ENCODE data around the gene TFEB.

The TFEB gene

GRCh38 chr6:41756354-41756753 lies 20.9 kb upstream of the TFEB start:
- no peak for DNase-seq (ENCODE audit: low read depth in 1 of 2, low spot score in 1 of 2)
- Histone ChIP-seq H3K27me3 (ENCODE audit: insufficient read depth, poor library complexity, severe bottlenecking) (no peaks in the 10 kb centered on the region), H3K4me3 (replicated peaks; ENCODE audit: insufficient read depth, low read length) (no peak overlapping the region), H3K27ac (replicated peaks) (no peak overlapping the region)
- TF ChIP-seq SPI1 (IDR thresholded peaks at IDR 0.05; ENCODE audit: borderline replicate concordance, low read depth): no peak
- TF ChIP-seq, protein P1, sequence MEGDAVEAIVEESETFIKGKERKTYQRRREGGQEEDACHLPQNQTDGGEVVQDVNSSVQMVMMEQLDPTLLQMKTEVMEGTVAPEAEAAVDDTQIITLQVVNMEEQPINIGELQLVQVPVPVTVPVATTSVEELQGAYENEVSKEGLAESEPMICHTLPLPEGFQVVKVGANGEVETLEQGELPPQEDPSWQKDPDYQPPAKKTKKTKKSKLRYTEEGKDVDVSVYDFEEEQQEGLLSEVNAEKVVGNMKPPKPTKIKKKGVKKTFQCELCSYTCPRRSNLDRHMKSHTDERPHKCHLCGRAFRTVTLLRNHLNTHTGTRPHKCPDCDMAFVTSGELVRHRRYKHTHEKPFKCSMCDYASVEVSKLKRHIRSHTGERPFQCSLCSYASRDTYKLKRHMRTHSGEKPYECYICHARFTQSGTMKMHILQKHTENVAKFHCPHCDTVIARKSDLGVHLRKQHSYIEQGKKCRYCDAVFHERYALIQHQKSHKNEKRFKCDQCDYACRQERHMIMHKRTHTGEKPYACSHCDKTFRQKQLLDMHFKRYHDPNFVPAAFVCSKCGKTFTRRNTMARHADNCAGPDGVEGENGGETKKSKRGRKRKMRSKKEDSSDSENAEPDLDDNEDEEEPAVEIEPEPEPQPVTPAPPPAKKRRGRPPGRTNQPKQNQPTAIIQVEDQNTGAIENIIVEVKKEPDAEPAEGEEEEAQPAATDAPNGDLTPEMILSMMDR (IDR thresholded peaks at IDR 0.05; ENCODE audit: insufficient read depth, low read length): no peak
- TF ChIP-seq, protein P2, sequence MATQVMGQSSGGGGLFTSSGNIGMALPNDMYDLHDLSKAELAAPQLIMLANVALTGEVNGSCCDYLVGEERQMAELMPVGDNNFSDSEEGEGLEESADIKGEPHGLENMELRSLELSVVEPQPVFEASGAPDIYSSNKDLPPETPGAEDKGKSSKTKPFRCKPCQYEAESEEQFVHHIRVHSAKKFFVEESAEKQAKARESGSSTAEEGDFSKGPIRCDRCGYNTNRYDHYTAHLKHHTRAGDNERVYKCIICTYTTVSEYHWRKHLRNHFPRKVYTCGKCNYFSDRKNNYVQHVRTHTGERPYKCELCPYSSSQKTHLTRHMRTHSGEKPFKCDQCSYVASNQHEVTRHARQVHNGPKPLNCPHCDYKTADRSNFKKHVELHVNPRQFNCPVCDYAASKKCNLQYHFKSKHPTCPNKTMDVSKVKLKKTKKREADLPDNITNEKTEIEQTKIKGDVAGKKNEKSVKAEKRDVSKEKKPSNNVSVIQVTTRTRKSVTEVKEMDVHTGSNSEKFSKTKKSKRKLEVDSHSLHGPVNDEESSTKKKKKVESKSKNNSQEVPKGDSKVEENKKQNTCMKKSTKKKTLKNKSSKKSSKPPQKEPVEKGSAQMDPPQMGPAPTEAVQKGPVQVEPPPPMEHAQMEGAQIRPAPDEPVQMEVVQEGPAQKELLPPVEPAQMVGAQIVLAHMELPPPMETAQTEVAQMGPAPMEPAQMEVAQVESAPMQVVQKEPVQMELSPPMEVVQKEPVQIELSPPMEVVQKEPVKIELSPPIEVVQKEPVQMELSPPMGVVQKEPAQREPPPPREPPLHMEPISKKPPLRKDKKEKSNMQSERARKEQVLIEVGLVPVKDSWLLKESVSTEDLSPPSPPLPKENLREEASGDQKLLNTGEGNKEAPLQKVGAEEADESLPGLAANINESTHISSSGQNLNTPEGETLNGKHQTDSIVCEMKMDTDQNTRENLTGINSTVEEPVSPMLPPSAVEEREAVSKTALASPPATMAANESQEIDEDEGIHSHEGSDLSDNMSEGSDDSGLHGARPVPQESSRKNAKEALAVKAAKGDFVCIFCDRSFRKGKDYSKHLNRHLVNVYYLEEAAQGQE (IDR thresholded peaks at IDR 0.05; ENCODE audit: insufficient replicate concordance, low read depth): no peak
- TF ChIP-seq POLR2AphosphoS5 (IDR thresholded peaks at IDR 0.05; ENCODE audit: low read depth): no peak
- no peak for TF ChIP-seq GABPA (IDR thresholded peaks at IDR 0.05; ENCODE audit: low read depth)

DNA sequence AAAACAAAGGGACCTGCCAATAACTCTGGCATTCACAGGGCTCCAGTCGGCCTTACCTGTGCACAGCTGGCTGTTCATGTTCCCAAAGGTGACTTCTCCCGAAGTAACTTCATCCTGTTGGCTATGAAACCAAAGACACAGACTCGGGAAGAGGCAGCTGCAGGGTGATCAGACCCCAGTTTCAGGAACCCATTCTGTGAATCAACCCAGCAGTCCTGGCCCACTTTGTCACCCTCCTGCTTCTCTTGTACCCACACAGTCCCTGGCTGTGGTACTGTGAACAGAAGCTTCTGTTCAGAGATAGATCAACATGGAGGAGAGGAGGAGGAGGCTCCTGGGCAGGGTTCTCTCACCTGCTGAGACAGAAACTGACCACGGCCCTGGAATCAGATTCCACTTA lies 20.5 kb upstream of the TFEB start:
- no peak for DNase-seq (ENCODE audit: low read depth in 1 of 2, low spot score in 1 of 2)
- H3K27ac ChIP-seq (replicated peaks): no peak overlapping the region
- TF ChIP-seq, protein P2 (IDR thresholded peaks at IDR 0.05; ENCODE audit: insufficient replicate concordance, low read depth): no peak

GRCh38 chr6:41750374-41750773 lies 15.0 kb upstream of the TFEB start:
- TF ChIP-seq POLR2AphosphoS5 (IDR thresholded peaks at IDR 0.05; ENCODE audit: low read depth) (no peak), GABPA (IDR thresholded peaks at IDR 0.05; ENCODE audit: low read depth) (no peak), SPI1 (IDR thresholded peaks at IDR 0.05; ENCODE audit: borderline replicate concordance, low read depth) (no peak)
- TF ChIP-seq, protein P1 (IDR thresholded peaks at IDR 0.05; ENCODE audit: insufficient read depth, low read length): no peak
- TF ChIP-seq, protein P2 (IDR thresholded peaks at IDR 0.05; ENCODE audit: insufficient replicate concordance, low read depth): no peak
- Histone ChIP-seq H3K27me3 (ENCODE audit: insufficient read depth, poor library complexity, severe bottlenecking) (no peaks in the 10 kb centered on the region), H3K4me3 (replicated peaks; ENCODE audit: insufficient read depth, low read length) (no peak overlapping the region), H3K27ac (replicated peaks) (no peak overlapping the region)
- DNase-seq (ENCODE audit: low read depth in 1 of 2, low spot score in 1 of 2): no peak

More for the DNA sequence above, 20.5 kb upstream of the TFEB start:
- Histone ChIP-seq H3K27me3 (ENCODE audit: insufficient read depth, poor library complexity, severe bottlenecking) (no peaks in the 10 kb centered on the region), H3K4me3 (replicated peaks; ENCODE audit: insufficient read depth, low read length) (no peak overlapping the region)

DNA sequence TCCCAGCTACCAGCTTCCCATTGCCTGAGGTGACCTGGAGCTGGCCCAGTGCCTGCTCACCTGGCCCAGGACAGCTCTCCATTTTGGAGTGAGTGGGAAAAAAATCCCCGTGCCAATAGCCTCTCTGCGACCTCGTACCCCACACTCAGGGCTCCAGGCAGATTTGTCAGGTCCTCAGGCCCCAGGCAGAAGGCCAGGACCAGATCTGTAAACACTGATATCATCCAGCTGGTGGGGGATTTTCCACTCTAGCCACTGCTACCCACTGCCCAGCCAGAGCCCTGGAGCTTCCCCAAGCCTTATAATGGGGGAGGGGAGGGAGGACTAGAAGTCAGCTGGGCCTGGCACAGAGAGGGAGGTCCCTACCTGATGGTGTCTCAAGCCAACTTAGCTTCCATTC lies 13.1 kb upstream of the TFEB start:
- Histone ChIP-seq H3K4me3 (replicated peaks; ENCODE audit: insufficient read depth, low read length) (no peak overlapping the region), H3K27ac (replicated peaks) (no peak overlapping the region), H3K27me3 (ENCODE audit: insufficient read depth, poor library complexity, severe bottlenecking) (no peaks in the 10 kb centered on the region)
- TF ChIP-seq SPI1 (IDR thresholded peaks at IDR 0.05; ENCODE audit: borderline replicate concordance, low read depth): no peak
- DNase-seq (ENCODE audit: low read depth in 1 of 2, low spot score in 1 of 2): no peak
